ENCODE results near the gene DGKQ. TPM values are rescaled to one million over a fixed set of nuclear protein-coding genes. Genes with fewer than 3 reads are reported as not detected.
"Not testable (repeated sequence)": the region's sequence is repeated elsewhere in the genome, so short reads cannot be mapped to it uniquely, and the experiment has no call there.

Gene DGKQ
- total RNA-seq, 1 donor from 2014 or later = 8.6 TPM

DNA sequence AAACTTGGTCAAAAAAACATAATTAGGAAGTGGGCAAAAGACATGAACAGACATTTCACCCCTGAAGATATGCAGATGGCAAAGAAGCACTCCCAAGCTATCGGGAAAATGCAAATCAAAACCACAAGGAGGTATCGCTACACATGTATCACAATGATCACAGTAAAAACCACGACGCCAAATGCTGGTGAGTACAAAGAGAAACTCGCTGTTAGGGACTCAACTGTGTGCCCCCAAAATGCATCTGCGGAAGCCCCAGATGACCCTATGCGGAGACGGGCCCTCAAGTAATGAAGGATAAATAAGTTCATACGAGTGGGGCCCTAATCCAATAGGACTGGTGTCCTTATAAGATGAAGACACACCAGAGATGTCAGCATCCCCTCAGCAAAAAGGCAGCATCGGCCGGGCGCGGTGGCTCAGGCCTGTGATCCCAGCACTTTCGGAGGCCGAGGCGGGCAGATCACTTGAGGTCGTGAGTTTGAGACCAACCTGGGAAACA, 51.5 kb downstream of the DGKQ start:
- DNase-seq = no peak

DNA sequence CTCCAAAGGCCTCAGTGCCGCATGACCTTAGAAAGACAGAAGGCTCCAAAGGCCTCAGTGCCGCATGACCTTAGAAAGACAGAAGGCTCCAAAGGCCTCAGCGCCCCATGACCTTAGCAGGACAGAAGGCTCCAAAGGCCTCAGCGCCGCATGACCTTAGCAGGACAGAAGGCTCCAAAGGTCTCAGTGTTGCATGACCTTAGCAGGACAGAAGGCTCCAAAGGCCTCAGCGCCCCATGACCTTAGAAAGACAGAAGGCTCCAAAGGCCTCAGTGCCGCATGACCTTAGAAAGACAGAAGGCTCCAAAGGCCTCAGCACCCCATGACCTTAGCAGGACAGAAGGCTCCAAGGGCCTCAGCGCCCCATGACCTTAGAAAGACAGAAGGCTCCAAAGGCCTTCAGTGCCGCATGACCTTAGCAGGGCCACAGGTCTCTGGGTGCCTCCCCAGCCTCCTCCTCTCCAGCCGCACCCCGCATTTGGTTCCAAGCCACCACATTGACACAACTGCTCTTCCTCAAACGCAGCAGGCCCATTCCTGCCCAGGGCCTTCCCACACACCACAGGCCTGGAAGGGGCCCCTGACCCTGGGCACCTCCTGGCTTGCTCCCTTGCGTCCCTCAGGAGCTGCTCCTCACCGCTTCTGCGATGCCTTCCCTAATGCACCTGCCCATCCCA, 54.2 kb downstream of the DGKQ start:
- not testable (repeated sequence) for DNase-seq

DNA sequence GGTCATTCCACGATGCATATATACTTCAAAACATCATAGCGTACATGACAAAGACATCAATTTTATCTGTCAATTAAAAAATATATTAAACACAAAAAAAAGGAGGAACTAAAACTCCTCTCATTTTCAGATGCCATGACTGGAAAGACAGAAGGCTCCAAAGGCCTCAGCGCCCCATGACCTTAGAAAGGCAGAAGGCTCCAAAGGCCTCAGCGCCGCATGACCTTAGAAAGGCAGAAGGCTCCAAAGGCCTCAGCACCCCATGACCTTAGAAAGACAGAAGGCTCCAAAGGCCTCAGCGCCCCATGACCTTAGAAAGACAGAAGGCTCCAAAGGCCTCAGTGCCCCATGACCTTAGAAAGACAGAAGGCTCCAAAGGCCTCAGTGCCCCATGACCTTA, 54.8 kb downstream of the DGKQ start:
- not testable (repeated sequence) for DNase-seq

DNA sequence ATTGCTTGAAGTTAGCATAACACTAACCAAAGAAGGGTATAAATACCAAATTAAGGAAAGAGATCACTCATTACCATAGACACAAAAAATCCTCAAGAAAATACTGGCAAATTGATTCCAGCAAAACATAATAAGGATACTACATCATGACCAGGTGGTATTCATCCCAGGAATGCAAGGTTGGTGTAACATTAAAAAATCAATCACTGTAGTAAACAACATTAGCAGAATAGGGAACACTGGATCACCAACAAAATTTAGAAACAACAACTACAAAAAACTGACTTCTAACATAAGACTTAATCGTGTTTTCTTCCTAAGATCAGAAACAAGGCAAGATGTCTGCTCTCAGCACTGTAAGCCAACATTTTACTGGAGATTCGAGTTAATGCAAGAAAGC, 55.4 kb downstream of the DGKQ start:
- no peak for DNase-seq

DNA sequence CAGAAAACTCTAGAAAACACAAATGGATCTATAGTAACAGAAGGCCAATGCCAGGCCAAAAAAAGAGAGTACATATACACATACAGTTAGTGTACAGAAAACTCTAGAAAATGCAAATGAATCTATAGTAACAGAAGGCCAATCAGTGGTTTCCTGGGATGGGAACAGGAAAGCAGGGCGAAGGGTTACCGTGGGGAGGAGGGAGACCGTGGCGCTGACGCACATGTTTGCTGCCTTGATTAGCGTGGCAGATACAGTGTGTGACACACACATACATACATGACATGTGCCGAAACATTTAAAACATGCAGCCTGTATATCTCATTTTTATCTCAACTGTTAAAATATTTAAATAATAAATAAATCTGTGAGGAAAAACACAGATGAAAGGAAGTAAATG, 55.9 kb downstream of the DGKQ start:
- no peak for DNase-seq

- DNase-seq = no peak
Observed at GRCh38 chr4:915595-915994, 57.8 kb downstream of the DGKQ start.

DNA sequence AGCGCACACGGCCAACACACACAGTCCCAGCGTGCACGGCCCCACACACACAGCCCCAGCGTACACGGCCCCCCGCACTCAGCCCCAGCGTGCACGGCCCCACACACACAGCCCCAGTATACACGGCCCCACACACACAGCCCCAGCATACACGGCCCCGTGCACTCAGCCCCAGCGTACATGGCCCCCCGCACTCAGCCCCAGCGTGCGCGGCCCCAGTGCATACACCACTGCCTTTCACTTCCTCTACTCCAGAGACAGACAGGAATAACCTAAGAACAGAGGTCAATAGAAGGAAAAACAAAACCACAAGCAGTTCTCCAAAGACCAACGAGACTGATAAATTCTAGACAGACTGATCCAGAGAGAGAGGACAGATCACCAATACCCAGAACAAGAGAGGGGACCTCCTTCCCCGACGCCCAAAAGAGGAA, 58.3 kb downstream of the DGKQ start:
- no peak for DNase-seq

- no peak for DNase-seq
Observed at GRCh38 chr4:914531-914930, 58.8 kb downstream of the DGKQ start.

- no peak for DNase-seq
Observed at GRCh38 chr4:913280-913618, 60.1 kb downstream of the DGKQ start.

DNA sequence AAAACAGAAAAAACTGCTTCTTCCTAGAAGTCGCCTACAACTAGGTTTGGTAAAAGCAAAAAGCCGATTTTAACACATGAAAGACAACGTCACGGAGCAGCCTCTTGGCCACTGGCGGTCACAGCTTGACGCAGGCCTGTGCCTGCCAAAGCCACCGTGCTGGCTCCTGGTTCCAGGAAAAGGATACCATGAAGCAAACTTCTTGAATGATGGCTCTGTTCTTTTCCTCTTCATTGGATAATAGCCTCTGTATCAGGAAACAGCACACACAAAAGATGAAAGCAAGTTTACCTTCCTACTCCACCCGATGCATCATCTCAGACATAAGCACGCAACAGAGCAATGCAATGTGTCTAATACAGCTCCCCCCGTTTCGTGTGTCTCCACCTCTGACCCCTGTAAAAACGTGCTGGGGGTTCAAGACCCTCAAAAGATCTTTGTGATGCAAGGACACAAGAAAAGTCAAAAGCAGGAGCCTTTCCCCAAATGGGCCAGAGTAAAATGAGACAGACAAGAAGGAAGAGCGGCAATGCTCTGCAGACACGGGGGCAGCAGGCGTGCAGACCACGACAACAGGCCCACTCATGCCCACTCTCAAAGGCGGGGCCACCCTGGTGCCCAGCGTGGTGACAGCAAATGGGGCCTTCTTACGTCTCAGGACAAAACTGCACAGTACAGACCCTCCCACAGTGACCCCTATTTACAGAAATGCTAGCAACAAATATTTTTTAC, 60.7 kb downstream of the DGKQ start:
- DNase-seq = no peak

DNA sequence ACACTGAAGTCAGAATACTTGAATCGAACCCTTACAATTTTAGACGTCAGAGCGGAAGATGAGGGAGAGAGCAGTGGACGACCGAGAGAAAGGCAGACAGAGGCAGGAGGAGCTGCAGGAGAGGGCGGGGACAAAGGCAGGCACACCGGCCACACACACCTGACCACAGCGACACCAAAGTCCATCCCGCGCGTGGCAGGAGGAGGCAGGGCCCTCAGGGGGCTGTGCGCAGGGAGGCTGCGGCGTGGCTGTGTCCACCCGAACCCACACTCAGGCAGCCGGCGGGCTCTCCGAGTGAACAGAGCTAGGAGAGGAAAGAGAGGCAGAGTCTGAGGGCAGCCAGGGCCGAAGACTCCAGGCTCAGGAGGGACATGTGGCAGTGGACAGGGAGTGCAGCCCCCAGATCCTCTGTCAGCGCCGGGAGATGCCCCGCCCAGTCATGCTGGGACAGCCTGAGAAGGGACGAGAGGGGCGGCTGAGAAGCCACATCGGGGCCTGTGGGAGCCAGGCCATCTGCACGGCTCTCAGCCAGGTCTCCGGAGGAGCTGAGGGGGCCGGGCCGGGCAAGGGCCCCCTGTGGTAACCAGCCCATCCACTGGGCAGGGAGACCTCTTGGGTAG, 61.4 kb downstream of the DGKQ start:
- DNase-seq = no peak

DNA sequence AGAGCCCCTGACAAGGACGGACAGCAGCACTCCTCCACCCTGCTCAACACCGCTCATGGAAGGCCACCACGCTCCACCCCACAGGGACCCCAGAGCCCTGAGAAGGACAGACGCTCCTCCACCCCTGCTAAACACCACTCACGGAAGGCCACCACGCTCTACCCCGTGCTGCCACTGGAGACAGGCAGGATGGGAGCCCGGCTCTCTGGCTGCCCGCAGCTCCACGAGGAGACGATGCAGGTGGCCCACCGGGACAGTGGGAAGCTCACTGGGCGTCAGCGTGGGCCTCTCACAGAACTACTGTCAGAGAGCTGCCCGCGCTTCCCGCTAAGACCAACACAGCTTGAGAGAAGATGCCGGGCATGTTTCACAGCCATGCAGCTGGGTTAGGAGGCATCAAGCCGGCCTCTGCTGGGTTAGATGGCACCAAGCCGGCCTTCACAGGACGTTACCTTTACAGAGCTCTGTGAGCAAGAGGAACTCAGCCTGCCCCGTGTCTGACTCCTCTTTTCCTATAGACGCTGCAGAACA, 62.1 kb downstream of the DGKQ start:
- no peak for DNase-seq

GRCh38 chr4:910366-911091, 62.8 kb downstream of the DGKQ start:
- no peak for DNase-seq

DNA sequence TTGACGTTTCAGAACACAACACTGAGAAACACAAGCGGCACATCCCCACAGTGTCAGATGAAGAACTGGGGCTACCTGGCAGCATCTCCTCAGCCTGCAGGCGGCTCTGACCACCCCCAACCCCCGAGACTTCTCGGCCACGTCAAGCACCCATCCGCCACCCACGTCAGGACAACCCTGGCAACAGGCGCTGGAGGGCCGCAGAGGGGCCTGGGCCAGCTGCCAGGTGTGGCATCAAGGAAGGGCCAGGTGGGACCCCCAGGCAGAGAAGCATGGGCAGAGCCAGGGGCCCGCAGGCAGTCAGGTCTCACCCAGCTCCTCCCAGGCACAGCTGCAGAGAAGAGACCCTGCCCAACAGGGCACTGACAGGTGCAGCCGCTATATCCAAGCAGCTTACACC, 63.5 kb downstream of the DGKQ start:
- DNase-seq = no peak

DNA sequence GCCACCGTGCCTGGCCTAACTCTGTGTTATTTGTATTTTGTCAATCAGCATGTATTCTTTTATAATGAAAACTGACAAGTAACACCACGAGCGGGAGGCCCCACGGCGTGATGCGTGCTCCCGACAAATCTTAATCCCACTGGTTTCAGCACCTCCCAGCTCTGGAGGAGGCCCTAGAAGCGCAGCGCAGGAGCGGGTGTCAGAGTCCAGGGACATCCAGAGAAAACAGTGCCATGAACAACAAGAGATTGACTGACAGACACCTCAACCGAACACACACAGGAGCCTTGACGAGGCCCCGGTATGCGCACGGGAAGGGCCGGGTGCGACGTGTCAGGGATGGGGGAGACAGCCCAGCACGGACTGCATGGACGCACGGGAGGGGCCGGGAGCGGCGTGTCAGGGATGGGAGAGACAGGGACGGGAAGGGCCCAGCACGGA, 64.2 kb downstream of the DGKQ start:
- no peak for DNase-seq

Other genes with a start within 250 kb of the DGKQ start
- gene CPLX1, start 147.4 kb downstream of the DGKQ start, total RNA-seq = not detected
- gene GAK, start 41.3 kb downstream of the DGKQ start, total RNA-seq = 46.7 TPM
- 16.7 TPM for gene TMEM175, start 41.1 kb downstream of the DGKQ start, total RNA-seq
- gene IDUA, start 13.5 kb upstream of the DGKQ start, total RNA-seq = 10.2 TPM
- 0.31 TPM for gene SLC26A1, start 19.8 kb upstream of the DGKQ start, total RNA-seq
- gene FGFRL1, start 38.1 kb upstream of the DGKQ start, total RNA-seq = 68.3 TPM
- gene RNF212, start 140.0 kb upstream of the DGKQ start, total RNA-seq = 4.0 TPM
- gene SPON2, start 199.0 kb upstream of the DGKQ start, total RNA-seq = 517 TPM